GM06990 (cell line): Measurements from ENCODE around the gene RCAN1.

ENCODE experiments used
- DNase-seq: peaks from one replicate; pipeline ENCODE4 v3.0.0-alpha.2; 2011; ENCODE audit not compliant: insufficient read length; ENCODE audit errors: extremely low read depth
- H3K27me3 ChIP-seq: replicated peaks from 2 replicates; pipeline ENCODE4 v1.6.0; 2011; ENCODE audit warnings: low read length; ENCODE audit not compliant: control insufficient read depth, insufficient read depth
- H3K36me3 ChIP-seq: 2 replicates; pipeline ENCODE4 v1.5.1; 2011; ENCODE audit warnings: low read length; ENCODE audit not compliant: control insufficient read depth, insufficient read depth
- H3K4me3 ChIP-seq: replicated peaks from 2 replicates; pipeline ENCODE4 v1.5.1; 2011; ENCODE audit warnings: low read depth, mild to moderate bottlenecking, control low read depth, low read length
- CTCF ChIP-seq: IDR thresholded peaks from 2 replicates; pipeline ENCODE4 v1.5.1; 2011; ENCODE audit warnings: low read length, control low read depth, mild to moderate bottlenecking, inconsistent platforms; ENCODE audit not compliant: insufficient read depth, poor library complexity, severe bottlenecking

RCAN1 gene

GRCh38 chr21:34524646-34525601 lies 90.0 kb downstream of the RCAN1 start:
- no peak for DNase-seq
- Histone ChIP-seq H3K36me3 (no peaks in the 10 kb centered on the region; the same call in 1 of the 2 replicates), H3K4me3 (no peak overlapping the region), H3K27me3 (no peaks in the 10 kb centered on the region)
- TF ChIP-seq CTCF: no peak

GRCh38 chr21:34523019-34523555 lies 91.8 kb downstream of the RCAN1 start:
- Histone ChIP-seq H3K27me3 (no peaks in the 10 kb centered on the region), H3K36me3 (no peaks in the 10 kb centered on the region; the same call in 1 of the 2 replicates), H3K4me3 (no peak overlapping the region)
- TF ChIP-seq CTCF: no peak
- no peak for DNase-seq

GRCh38 chr21:34522284-34522683 lies 92.6 kb downstream of the RCAN1 start:
- H3K36me3 ChIP-seq: no peaks in the 10 kb centered on the region; the same call in 1 of the 2 replicates

GRCh38 chr21:34521561-34521960 lies 93.4 kb downstream of the RCAN1 start:
- H3K4me3 ChIP-seq: no peak overlapping the region

More at GRCh38 chr21:34522284-34522683, 92.6 kb downstream of the RCAN1 start:
- Histone ChIP-seq H3K27me3 (no peaks in the 10 kb centered on the region), H3K4me3 (no peak overlapping the region; the same call in 1 of the 2 replicates)
- no peak for DNase-seq
- TF ChIP-seq CTCF: no peak

More at GRCh38 chr21:34521561-34521960, 93.4 kb downstream of the RCAN1 start:
- TF ChIP-seq CTCF: no peak
- Histone ChIP-seq H3K27me3 (no peaks in the 10 kb centered on the region), H3K36me3 (no peaks in the 10 kb centered on the region; the same call in 1 of the 2 replicates)
- DNase-seq: no peak
